RWPE2 (cell line): Measurements from ENCODE around the gene SH2D3A.
A peak's percentile ranks its signal among the peaks of the same experiment; 100 is the strongest.

Experiments used
- ATAC-seq: fragments of 200-7000 bp; cut with Tn5 transposase; 3 replicates; pipeline ENCODE4 v1.9.1; 2021; ENCODE audit warnings: low read depth
- DNase-seq: peaks from one replicate; pipeline ENCODE4 v3.0.0-alpha.2; 2020; ENCODE audit warnings: low spot score
- H3K27ac ChIP-seq: fragments of 450-650 bp; 2 replicates; pipeline ENCODE4 v1.5.1; 2017; ENCODE audit warnings: mild to moderate bottlenecking; ENCODE audit not compliant: poor library complexity, severe bottlenecking
- H3K27me3 ChIP-seq: fragments of 250-450 bp; sonication (Bioruptor Pico); 2 replicates; pipeline ENCODE4 v1.5.1; 2021; ENCODE audit warnings: mild to moderate bottlenecking, moderate library complexity; ENCODE audit not compliant: insufficient read depth, poor library complexity, severe bottlenecking
- H3K36me3 ChIP-seq: fragments of 250-450 bp; sonication (Bioruptor Pico); 2 replicates; pipeline ENCODE4 v1.5.1; 2020; ENCODE audit warnings: low read depth, mild to moderate bottlenecking, moderate library complexity
- H3K4me1 ChIP-seq: fragments of 250-450 bp; sonication (Bioruptor Pico); 2 replicates; pipeline ENCODE4 v1.5.1; 2021; ENCODE audit warnings: mild to moderate bottlenecking, moderate library complexity; ENCODE audit not compliant: insufficient read depth, poor library complexity, severe bottlenecking
- H3K4me3 ChIP-seq: fragments of 250-450 bp; sonication (Bioruptor Pico); 2 replicates; pipeline ENCODE4 v1.5.1; 2021; ENCODE audit warnings: mild to moderate bottlenecking, moderate library complexity; ENCODE audit not compliant: severe bottlenecking
- H3K9me3 ChIP-seq: fragments of 250-450 bp; sonication (Bioruptor Pico); 2 replicates; pipeline ENCODE4 v1.5.1; 2021; ENCODE audit warnings: mild to moderate bottlenecking, moderate library complexity; ENCODE audit not compliant: severe bottlenecking
- CTCF ChIP-seq: fragments of 450-650 bp; IDR thresholded peaks from one replicate; pipeline ENCODE4 v1.5.1; 2017; ENCODE audit warnings: mild to moderate bottlenecking, moderate library complexity; ENCODE audit not compliant: poor library complexity, severe bottlenecking

SH2D3A gene

DNA sequence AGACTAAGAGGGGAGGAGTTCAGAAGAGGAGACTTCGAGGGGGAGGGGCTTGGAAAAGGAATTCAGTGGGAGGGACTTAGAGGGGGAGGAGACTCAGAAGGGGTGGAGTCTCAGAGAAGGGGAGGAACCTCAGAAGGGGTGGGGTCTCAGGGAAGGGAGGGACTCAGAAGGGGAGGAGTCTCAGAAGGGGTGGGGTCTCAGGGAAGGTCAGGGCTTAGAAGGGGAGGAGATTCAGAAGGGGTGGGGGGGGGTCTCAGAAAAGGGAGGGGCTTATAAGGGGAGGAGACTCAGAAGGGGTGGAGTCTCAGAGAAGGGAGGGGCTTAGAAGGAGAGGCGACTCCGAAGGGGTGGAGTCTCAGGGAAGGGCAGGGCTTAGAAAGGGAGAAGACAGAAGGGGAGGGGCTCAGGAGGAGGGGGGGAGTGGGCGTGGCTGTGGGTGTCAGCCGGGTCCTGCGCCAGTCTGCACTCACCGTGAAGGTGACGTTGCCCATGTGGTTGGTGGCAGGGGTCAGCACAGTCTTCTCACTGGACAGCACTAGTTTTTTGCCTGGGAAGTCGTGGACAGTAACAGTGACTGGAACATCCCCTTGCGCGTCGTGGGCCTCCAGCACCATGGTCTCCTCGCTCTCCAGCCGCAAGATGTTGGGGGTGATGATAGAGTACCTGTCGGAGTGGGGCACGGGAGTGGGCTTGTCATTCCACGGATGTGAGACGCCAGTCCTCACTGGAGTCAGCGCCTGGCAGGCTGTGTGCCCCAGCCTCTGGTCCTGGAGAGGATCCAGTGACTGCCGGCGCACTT lies 48.3 kb downstream of the SH2D3A start:
- DNase-seq (no peak), ATAC-seq (peak; percentile 37; the same call in 2 of the 3 replicates)
- H3K27me3 ChIP-seq, result no peaks in the 10 kb centered on the region
- H3K4me3 ChIP-seq, result peak overlapping the region; percentile 16
- no peak for TF ChIP-seq CTCF
- H3K9me3 ChIP-seq, result no peaks in the 10 kb centered on the region
- peaks cover 13% of the 10 kb centered on the region for H3K36me3 ChIP-seq
- H3K27ac ChIP-seq, result peak overlapping the region; percentile 52
- peaks cover 23% of the 10 kb centered on the region for H3K4me1 ChIP-seq

DNA sequence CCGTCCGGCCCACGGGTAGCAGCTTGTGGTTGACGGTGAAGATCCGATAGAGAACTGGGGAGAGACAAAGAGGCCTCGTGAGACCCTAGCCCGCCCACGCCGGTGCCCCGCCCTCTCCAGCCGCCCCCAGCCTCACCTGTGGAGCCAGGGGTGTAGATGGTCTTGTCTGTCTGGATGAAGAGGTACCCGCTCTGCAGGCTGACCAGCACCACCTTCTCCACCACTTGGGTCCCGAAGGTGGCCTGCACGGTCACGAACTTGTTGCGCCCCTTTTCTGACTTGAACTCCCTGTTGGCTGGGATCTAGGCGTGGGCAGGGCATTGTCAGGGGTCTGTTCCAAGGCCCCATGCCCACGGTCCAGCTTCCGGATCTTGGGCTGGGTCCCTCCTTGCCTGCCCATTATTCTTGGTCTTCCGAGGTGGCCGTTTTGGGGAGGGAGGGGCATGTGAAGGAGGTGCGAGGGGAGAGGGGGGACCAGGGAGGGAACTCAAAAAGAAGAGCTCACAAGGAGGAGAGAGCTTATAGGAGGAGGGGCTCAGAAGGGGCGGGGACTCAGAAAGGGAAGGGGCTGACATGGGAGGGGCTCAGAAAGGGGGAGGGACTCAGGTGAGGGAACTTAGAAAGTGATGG lies 49.0 kb downstream of the SH2D3A start:
- ATAC-seq (no peak), DNase-seq (no peak)
- H3K36me3 ChIP-seq, result peaks cover 13% of the 10 kb centered on the region
- H3K4me1 ChIP-seq, result peaks cover 23% of the 10 kb centered on the region
- H3K4me3 ChIP-seq, result no peak overlapping the region
- no peaks in the 10 kb centered on the region for H3K9me3 ChIP-seq
- no peaks in the 10 kb centered on the region for H3K27me3 ChIP-seq
- TF ChIP-seq CTCF, result no peak
- no peak overlapping the region for H3K27ac ChIP-seq

GRCh38 chr19:6717441-6717971 lies 49.7 kb downstream of the SH2D3A start:
- Histone ChIP-seq H3K36me3 (peaks cover 13% of the 10 kb centered on the region), H3K4me1 (peaks cover 17% of the 10 kb centered on the region), H3K9me3 (no peaks in the 10 kb centered on the region), H3K27me3 (no peaks in the 10 kb centered on the region), H3K4me3 (no peak overlapping the region), H3K27ac (no peak overlapping the region)
- no peak for ATAC-seq
- DNase-seq, result no peak
- no peak for TF ChIP-seq CTCF

GRCh38 chr19:6717036-6717435 lies 50.2 kb downstream of the SH2D3A start:
- no peaks in the 10 kb centered on the region for H3K9me3 ChIP-seq
- H3K27me3 ChIP-seq, result no peaks in the 10 kb centered on the region
- no peak overlapping the region for H3K27ac ChIP-seq
- H3K36me3 ChIP-seq, result peaks cover 13% of the 10 kb centered on the region
- DNase-seq (no peak), ATAC-seq (no peak)
- peaks cover 15% of the 10 kb centered on the region for H3K4me1 ChIP-seq
- TF ChIP-seq CTCF, result no peak
- H3K4me3 ChIP-seq, result no peak overlapping the region
